ENCODE results near the gene MYO19. TPM values are rescaled to one million over a fixed set of nuclear protein-coding genes. Genes with fewer than 3 reads are reported as not detected.

MYO19 gene
- total RNA-seq, 6 experiments from 2014 or later = 20.6 to 40.5 (median 28.9) TPM

GRCh38 chr17:36495076-36495578 is 39.5 kb downstream of the MYO19 start:
- peaks cover 0 to 23% (median 0%) of the 10 kb centered on the region in 4 donors for H3K4me1 ChIP-seq
- TF ChIP-seq CTCF (IDR thresholded peaks at IDR 0.05) (no peak), POLR2A (IDR thresholded peaks at IDR 0.05) (no peak)
- 71% methylated on average over 2 of the region's 3 CpGs for WGBS (ENCODE audit: insufficient coverage, low coverage, low lambda C conversion rate, missing lambda C conversion rate)
- no peak overlapping the region for H3K27ac ChIP-seq
- ATAC-seq (no peak), DNase-seq (peak in 1 of 3 donors; percentile 21)
- H3K36me3 ChIP-seq = peaks cover 0 to 57% (median 21%) of the 10 kb centered on the region in 4 donors
- H3K27me3 ChIP-seq = no peaks in the 10 kb centered on the region
- intact Hi-C loops (cut with DNase I) = no loop called here
- no peak overlapping the region for H3K4me3 ChIP-seq
- no peaks in the 10 kb centered on the region for H3K9me3 ChIP-seq

- H3K36me3 ChIP-seq = peaks cover 0 to 57% (median 21%) of the 10 kb centered on the region in 4 donors
- peak in 3 of 4 donors; percentile 30 to 52 (median 33) for ATAC-seq
- no peaks in the 10 kb centered on the region for H3K9me3 ChIP-seq
- H3K4me1 ChIP-seq = peaks cover 0 to 23% (median 0%) of the 10 kb centered on the region in 4 donors
- intact Hi-C loops (cut with DNase I) = no loop called here
- H3K27ac ChIP-seq = no peak overlapping the region
- no peaks in the 10 kb centered on the region for H3K27me3 ChIP-seq
- no peak for DNase-seq
- WGBS (ENCODE audit: insufficient coverage, low coverage, low lambda C conversion rate, missing lambda C conversion rate) = 43% methylated on average over 5 of the region's 5 CpGs
- no peak overlapping the region for H3K4me3 ChIP-seq
- TF ChIP-seq POLR2A (IDR thresholded peaks at IDR 0.05) (no peak), CTCF (IDR thresholded peaks at IDR 0.05) (no peak)
Observed at GRCh38 chr17:36494674-36495073, 40.0 kb downstream of the MYO19 start.

- no peak overlapping the region for H3K4me3 ChIP-seq
- WGBS (ENCODE audit: insufficient coverage, low coverage, low lambda C conversion rate, missing lambda C conversion rate) = 100% methylated on average over 1 of the region's 1 CpG
- DNase-seq = peak in 1 of 3 donors; percentile 15
- TF ChIP-seq POLR2A (IDR thresholded peaks at IDR 0.05) (no peak), CTCF (IDR thresholded peaks at IDR 0.05) (no peak)
- H3K9me3 ChIP-seq = no peaks in the 10 kb centered on the region
- no peaks in the 10 kb centered on the region for H3K27me3 ChIP-seq
- intact Hi-C loops (cut with DNase I) = no loop called here
- H3K27ac ChIP-seq = no peak overlapping the region
- ATAC-seq = no peak
- peaks cover 0 to 55% (median 21%) of the 10 kb centered on the region in 4 donors for H3K36me3 ChIP-seq
- peaks cover 0 to 23% (median 0%) of the 10 kb centered on the region in 4 donors for H3K4me1 ChIP-seq
Observed at GRCh38 chr17:36493956-36494355, 40.7 kb downstream of the MYO19 start.

- H3K27ac ChIP-seq = peak within 1 kb of the TSS; percentile 56 to 61 (median 58)
- ATAC-seq = peak; percentile 89 to 93 (median 92)
- H3K4me1 ChIP-seq = peaks cover 0 to 31% (median 4%) of the 10 kb centered on the region in 4 donors
- H3K36me3 ChIP-seq = no peaks in the 10 kb centered on the region
- H3K9me3 ChIP-seq = no peaks in the 10 kb centered on the region
- intact Hi-C loops (cut with DNase I) = no loop called here
- peak; percentile 89 to 93 (median 92) for DNase-seq
- H3K4me3 ChIP-seq = peak within 1 kb of the TSS; percentile 89 to 98 (median 94)
- TF ChIP-seq POLR2A (IDR thresholded peaks at IDR 0.05) (peak; percentile 61), CTCF (IDR thresholded peaks at IDR 0.05) (no peak)
- under 1% methylated on average over 11 of the region's 73 CpGs for WGBS (ENCODE audit: insufficient coverage, low coverage, low lambda C conversion rate, missing lambda C conversion rate)
- H3K27me3 ChIP-seq = no peaks in the 10 kb centered on the region
Observed at GRCh38 chr17:36486204-36487194, 48.2 kb downstream of the MYO19 start, which contains the start of gene ZNHIT3. Gene ZNHIT3, plus strand, starts transcription at chr17:36486681. Its CDS starts 19 bp downstream, at chr17:36486700.

Data from right lobe of liver (tissue), 6 donors.